Neuron (in vitro differentiated cells): ENCODE measurements around the gene FOXD2.

Experiments used
- H2AFZ ChIP-seq: one replicate; pipeline ENCODE4 v1.6.1; 2013; ENCODE audit warnings: low read depth, mild to moderate bottlenecking, inconsistent platforms, low read length, moderate library complexity
- H3K27me3 ChIP-seq: one replicate; pipeline ENCODE4 v1.6.1; 2013; ENCODE audit warnings: low read length; ENCODE audit not compliant: insufficient read depth
- H3K36me3 ChIP-seq: one replicate; pipeline ENCODE4 v1.6.1; 2013; ENCODE audit warnings: low read length; ENCODE audit not compliant: insufficient read depth
- H3K4me1 ChIP-seq: one replicate; pipeline ENCODE4 v1.6.1; 2013; ENCODE audit warnings: low read length; ENCODE audit not compliant: insufficient read depth
- H3K4me3 ChIP-seq: 2 replicates; pipeline ENCODE4 v1.5.1; 2013; ENCODE audit warnings: mild to moderate bottlenecking, low read length, moderate library complexity
- H3K9me3 ChIP-seq: one replicate; pipeline ENCODE4 v1.6.1; 2013; ENCODE audit warnings: low read length

The FOXD2 gene

DNA sequence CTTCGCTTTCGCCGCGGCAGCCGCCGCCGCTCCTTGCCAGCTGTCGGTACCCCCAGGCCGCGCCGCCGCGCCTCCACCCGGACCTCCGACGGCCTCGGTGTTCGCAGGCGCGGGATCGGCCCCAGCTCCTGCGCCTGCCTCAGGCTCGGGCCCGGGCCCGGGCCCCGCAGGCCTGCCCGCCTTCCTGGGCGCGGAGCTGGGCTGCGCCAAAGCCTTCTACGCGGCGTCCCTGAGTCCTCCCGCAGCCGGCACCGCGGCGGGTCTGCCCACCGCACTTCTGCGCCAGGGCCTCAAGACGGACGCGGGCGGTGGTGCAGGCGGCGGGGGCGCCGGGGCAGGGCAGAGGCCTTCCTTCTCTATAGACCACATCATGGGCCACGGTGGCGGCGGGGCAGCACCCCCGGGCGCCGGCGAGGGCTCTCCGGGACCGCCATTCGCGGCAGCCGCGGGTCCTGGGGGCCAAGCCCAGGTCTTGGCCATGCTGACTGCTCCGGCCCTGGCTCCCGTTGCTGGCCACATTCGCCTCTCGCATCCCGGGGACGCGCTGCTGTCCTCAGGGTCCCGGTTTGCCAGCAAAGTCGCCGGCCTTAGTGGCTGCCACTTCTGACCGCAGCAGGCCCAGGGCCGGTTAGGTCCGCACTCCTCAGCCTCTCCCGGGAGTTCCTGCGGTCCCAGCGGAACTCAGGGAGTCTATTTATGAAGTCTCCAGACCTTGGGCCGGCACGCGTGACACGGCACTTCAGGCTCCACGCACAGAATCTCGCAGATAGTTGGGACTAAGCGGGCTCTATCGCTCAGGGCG is 1.4 kb downstream of the FOXD2 start:
- Histone ChIP-seq H2AFZ (no peak overlapping the region), H3K36me3 (no peaks in the 10 kb centered on the region), H3K9me3 (peaks cover 2% of the 10 kb centered on the region), H3K27me3 (peaks cover 87% of the 10 kb centered on the region), H3K4me3 (no peak overlapping the region), H3K4me1 (peaks cover 9% of the 10 kb centered on the region)

DNA sequence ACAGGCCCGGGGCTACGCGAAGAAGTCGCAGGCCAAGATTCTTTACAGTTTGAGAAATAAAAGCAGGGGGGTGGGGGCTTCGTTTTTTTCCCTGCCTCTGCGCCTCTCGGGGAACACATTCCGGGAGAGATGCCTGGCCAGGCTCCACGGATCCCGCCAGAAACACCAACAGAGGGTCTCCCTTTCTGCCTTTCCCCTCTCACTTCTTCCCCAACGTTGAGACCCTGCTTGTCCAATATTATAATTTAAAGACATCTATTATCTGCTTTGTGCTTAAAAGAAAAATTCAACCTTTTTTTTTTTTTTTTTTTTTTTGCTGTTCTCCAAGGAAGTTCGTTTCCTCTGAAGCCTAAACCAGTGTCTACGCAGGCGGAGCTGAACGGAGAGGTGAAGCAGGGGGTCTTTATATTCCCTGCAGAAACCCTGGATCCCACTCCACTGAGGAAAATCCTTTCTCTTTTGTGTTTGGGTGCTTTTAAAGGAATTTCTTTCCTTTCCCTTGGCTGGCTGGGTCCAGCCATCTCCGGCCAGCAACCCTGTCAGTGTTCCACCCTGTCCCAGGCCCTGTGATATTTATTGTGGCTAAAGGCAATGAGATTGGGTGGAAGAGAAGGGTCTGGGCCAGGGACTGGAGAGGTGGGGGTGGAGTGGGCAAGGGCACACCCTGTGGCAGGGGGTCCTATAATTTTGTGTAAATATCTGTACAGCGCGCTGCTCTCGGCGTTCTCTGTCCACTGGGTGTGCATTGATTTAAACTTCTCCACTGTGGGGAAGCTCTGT is 2.2 kb downstream of the FOXD2 start:
- Histone ChIP-seq H2AFZ (no peak overlapping the region), H3K27me3 (peaks cover 87% of the 10 kb centered on the region), H3K4me3 (no peak overlapping the region)

DNA sequence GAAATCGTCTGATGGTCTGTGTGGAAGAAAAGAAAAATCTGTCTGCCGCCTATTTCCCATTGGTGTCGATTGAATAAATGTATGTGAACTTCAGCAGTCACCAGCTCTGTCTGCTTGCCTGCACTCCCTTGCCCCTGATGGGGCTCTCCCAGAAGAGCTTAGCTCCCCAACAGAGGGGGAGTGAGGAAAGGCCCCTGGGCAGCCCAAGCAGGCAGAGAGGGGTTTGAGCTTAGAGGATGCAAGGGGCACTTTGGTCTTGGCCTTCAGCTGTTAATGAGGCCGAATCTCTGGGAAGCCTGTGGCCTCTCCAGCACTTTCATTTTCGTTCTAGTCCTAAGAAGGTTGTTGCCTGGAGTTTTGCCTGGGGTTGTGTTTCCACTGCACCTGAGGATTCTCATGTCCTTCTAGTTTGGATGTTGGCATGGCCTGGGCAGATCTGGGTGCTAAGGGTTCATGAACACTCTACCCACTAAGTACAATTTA is 2.8 kb downstream of the FOXD2 start:
- H3K27me3 ChIP-seq: peaks cover 90% of the 10 kb centered on the region
- no peaks in the 10 kb centered on the region for H3K36me3 ChIP-seq
- H2AFZ ChIP-seq: no peak overlapping the region

More for the DNA sequence above, 2.2 kb downstream of the FOXD2 start:
- H3K36me3 ChIP-seq: no peaks in the 10 kb centered on the region
- peaks cover 13% of the 10 kb centered on the region for H3K4me1 ChIP-seq
- H3K9me3 ChIP-seq: peaks cover 2% of the 10 kb centered on the region

DNA sequence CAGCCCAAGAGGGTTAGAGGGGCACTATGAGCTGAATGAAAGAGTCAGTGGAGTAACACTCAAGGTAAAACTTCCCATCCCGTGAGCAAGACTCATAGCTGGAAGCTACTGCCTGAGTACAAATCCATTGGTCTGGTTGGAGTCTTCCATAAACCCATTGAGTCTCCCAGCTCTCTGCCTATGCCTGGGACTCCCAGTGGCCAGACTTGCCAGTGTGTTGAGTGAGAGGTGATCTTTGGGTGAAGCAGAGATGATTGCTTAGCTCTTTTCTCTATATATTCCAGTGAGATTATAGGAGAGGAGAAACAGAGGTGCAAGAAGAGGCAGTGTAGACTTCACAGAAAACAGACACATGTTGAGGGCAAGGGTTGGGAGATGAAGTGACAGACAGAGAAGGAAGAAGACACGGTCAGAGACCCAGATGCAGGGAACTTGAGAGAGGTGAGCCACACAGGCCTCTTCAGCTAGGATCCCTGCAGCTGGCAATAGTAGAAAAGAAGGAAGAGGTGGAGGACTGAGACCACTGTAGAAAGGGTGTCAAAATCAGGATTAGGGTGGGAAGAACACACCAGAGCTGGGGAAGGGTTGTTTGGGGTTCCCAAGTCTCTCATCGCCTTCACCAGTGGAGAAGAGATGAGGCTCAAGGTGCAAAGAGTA is 3.7 kb downstream of the FOXD2 start:
- Histone ChIP-seq H2AFZ (no peak overlapping the region), H3K4me3 (no peak overlapping the region), H3K27me3 (peaks cover 90% of the 10 kb centered on the region), H3K4me1 (peaks cover 13% of the 10 kb centered on the region), H3K36me3 (no peaks in the 10 kb centered on the region), H3K9me3 (peaks cover 2% of the 10 kb centered on the region)

More for the DNA sequence above, 2.8 kb downstream of the FOXD2 start:
- Histone ChIP-seq H3K9me3 (peaks cover 2% of the 10 kb centered on the region), H3K4me1 (peaks cover 13% of the 10 kb centered on the region), H3K4me3 (no peak overlapping the region)

DNA sequence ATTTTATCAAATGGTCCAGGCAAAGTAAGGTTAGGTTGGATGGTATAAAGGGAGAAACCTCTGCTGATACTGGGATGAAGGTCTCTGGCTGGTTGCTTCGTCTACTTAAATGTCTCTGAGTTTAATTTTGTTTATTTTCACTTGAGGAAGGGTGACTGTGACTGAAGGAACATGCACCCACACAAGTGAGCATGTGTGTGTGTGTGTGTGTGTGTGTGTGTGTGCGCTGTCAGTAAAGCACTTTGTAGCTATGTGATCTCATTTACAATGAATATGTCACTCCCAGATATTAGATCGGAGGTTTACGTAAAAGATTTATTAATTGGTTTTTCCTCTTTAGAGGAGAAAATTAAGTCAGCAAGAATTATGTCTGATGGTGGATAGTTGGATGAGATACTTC is 4.4 kb downstream of the FOXD2 start:
- Histone ChIP-seq H2AFZ (no peak overlapping the region), H3K27me3 (peaks cover 90% of the 10 kb centered on the region), H3K4me1 (peaks cover 13% of the 10 kb centered on the region), H3K36me3 (no peaks in the 10 kb centered on the region), H3K4me3 (no peak overlapping the region), H3K9me3 (peaks cover 2% of the 10 kb centered on the region)

DNA sequence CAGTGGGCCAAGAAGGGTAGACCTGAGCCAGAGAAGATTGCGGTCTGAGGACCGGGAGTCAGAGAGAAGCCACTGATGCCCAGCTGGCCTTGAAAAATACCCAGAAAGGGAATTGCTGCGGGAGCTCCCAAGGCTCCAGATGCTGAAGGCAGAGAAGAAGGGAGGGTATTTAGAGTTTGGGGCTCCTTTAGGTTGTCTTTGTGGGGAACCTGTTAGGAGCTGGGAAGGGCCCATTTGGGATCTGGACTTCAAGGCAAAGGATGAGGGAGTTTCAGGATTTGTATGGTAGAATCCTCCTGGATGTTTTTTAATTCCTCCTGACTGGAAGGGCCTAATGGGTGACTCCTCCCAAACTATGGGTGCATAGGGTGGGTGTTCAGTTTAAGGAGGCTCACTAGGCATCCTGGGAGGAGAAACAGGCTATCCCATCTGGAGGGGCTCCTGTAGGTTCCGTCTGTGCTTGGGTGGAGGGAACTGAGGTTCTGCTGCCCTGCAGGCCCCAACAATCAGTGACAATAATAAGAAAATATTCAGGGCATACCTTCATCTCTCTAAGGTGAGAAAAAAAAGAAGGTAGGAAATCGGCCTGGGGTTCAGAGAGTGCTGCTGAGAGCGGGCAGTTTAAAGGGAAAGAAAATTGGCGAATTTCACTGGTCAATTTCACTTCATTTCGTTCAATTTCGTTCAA is 5.1 kb downstream of the FOXD2 start:
- Histone ChIP-seq H3K9me3 (peaks cover 2% of the 10 kb centered on the region), H2AFZ (no peak overlapping the region), H3K27me3 (peaks cover 96% of the 10 kb centered on the region), H3K4me3 (no peak overlapping the region), H3K4me1 (peaks cover 13% of the 10 kb centered on the region), H3K36me3 (no peaks in the 10 kb centered on the region)

DNA sequence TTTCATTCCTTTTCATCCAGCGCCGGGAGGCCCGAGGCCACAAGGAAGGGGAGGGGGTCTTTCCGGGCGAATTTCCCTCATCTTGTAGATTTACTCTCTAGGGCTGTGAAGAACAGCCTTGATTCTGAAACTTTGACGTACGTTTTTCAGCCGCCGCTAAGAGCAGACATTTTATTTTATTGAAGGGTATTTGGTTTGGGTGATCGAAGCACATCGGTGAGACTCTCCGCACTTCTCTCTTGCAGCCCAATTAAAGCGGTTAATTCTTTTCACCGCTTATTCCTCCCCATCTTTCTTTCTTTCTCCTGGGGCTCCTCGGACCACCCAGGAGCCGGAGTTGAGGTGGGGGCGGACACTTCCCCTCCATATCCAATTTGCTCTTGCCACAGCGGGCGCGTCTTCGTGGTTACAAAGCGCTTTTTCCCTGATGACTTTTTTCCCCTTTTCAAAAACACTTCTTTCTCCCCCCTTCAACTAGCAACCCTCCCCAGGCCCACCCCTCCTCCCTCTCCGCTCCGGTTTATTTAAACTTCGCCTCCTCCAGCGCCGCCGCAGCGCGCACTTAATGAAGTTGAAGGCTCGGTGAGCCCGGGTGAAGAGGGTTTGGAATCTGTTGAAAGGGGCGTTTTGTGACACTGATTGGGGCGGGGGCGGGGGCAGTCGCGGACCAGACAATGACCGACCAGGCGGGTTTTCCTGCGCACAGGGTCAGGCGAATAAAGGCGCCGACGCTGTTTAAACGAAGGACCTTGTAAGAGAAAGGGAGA is 5.9 kb downstream of the FOXD2 start:
- peaks cover 13% of the 10 kb centered on the region for H3K4me1 ChIP-seq
- H3K4me3 ChIP-seq: no peak overlapping the region
- peaks cover 2% of the 10 kb centered on the region for H3K9me3 ChIP-seq
- peaks cover 99% of the 10 kb centered on the region for H3K27me3 ChIP-seq
- no peak overlapping the region for H2AFZ ChIP-seq
- no peaks in the 10 kb centered on the region for H3K36me3 ChIP-seq

DNA sequence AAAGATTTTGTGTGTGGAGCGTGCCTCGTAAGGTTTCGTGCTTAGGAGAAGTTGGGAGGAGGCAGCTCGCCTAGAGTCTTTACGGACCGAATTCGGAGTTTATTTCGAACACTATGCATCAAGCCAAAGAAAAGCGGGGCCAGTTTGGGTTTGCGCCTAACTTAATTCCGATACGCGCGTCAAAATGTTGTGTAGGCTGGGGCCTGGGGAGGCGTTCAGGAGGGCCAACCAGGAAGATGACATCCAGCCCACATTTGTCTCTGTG is 6.4 kb downstream of the FOXD2 start:
- H3K9me3 ChIP-seq: peaks cover 2% of the 10 kb centered on the region
- H3K4me1 ChIP-seq: peaks cover 13% of the 10 kb centered on the region
- H3K4me3 ChIP-seq: no peak overlapping the region

DNA sequence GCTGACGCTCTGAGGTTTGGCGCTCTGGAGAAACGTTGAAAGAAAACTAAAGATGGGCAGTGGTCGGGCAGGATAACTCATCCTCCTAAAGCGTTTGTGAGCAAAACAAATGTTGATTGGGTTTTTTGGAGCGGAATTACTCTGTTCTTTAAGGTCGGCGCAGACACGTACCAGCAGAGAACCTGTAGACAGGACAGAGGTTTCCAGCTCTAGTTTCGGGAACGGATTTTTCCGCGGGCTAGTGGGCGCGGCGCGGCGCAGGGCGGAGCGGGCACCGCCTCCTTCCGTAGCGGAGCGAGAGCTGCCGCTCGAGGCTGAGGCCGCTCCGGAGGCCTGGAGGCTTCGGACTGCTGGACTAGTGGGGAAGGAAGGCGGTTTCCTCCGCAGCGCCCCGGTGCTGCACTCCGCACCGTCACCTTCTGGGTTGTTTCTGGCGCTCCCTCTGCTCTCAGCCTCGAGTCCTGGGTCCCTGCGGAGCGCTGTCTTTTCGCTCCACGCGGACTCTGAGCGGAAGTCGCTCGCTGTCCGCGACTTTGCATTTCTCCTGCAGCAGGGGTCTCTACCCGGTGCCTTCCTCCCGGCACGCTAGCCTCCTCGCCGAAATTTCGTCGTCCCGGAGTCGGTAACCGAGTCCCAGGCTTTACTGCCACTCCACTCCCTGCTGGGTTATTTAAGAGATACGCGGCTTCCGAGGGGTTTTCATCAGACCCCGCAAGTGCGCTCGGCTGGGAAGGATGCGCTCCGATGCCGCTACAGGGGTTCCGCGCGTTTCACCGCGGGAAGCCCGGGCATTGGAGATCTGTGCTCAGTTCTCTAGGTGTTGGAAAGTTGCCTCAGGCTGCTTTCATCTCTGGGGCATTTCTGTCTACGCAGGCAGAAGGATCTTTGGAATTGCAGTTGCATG is 7.0 kb downstream of the FOXD2 start:
- Histone ChIP-seq H3K36me3 (no peaks in the 10 kb centered on the region), H2AFZ (peak overlapping the region; percentile 20), H3K4me1 (peaks cover 13% of the 10 kb centered on the region), H3K9me3 (peaks cover 2% of the 10 kb centered on the region), H3K27me3 (peaks cover 100% of the 10 kb centered on the region), H3K4me3 (peak overlapping the region; percentile 10)

More for the DNA sequence above, 6.4 kb downstream of the FOXD2 start:
- peaks cover 100% of the 10 kb centered on the region for H3K27me3 ChIP-seq
- H3K36me3 ChIP-seq: no peaks in the 10 kb centered on the region
- H2AFZ ChIP-seq: no peak overlapping the region

DNA sequence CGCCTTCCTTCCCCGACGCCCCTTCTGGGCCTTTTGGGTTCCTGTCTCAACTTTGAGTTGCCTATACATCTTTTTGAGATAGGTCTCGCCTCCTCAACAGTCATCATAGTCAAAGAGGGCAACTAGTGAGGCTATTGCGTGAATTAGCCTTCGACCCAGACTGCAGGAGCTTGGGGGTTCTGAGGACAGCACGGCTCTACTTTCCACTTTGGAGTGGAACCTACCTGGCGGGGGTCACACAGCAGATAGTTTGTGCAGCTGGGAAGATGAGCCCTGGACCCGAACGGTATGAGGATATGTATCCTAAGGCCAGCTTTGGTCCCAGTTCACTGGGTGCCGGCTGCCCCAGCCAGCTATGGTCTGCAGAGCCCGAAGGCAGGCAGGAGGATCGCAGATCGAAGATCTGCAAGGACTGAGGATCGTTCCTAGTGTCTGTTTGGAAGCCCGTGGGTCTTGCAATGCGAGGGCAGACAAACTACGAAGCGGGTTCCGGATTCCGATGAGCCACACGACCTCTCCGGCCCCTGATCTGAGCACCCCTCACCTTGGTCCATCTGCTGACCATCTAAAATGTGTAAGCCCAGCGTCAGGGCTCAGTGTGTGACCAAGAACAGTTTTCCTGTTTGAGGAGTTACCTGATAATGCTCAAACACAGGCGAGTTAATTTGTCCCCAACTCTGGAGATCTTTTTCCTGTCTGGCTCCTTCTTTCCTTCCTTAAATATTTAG is 8.1 kb downstream of the FOXD2 start:
- no peak overlapping the region for H2AFZ ChIP-seq
- peaks cover 13% of the 10 kb centered on the region for H3K4me1 ChIP-seq
- peaks cover 100% of the 10 kb centered on the region for H3K27me3 ChIP-seq
- H3K9me3 ChIP-seq: peaks cover 2% of the 10 kb centered on the region
- no peak overlapping the region for H3K4me3 ChIP-seq
- no peaks in the 10 kb centered on the region for H3K36me3 ChIP-seq
